HG03095 (cell line): ENCODE results near the gene S100A5.
"Not testable (repeated sequence)": the region's sequence is repeated elsewhere in the genome, so short reads cannot be mapped to it uniquely, and the experiment has no call there.

Experiments used
- ATAC-seq: cut with Tn5 transposase; IDR thresholded peaks from one replicate; pipeline ENCODE4 v1.9.1; 2021; ENCODE audit warnings: moderate library complexity; ENCODE audit not compliant: unreplicated experiment

S100A5 gene

GRCh38 chr1:153540394-153541361 lies at the start of gene S100A5:
TSS of gene S100A5 (minus strand) at chr1:153540934. CDS start at chr1:153540191, 743 bp downstream.
- ATAC-seq: no peak

- no peak for ATAC-seq
These were observed 47.7 kb upstream of the S100A5 start for GRCh38 chr1:153588482-153588881.

GRCh38 chr1:153588033-153588432 lies 47.3 kb upstream of the S100A5 start:
- ATAC-seq: not testable (repeated sequence)

DNA sequence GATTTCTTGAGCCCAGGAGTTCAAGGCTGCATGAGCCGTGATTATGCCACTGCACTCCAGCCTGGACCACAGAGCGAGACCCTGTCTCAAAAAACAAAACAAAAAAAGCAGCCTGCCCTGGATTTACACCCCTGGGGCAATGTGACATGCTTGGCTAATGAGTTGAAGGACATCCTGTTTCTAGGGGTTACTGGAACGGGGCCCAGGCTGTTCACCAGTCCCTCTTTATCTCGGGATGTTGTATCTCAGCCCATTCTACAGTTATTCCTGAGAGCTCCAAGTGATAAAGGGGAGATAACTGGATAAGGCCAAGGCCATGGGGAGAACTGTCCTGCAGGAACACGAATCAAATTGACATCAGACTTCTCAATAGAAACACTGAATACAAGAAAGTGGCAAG lies 46.6 kb upstream of the S100A5 start:
- ATAC-seq: no peak

DNA sequence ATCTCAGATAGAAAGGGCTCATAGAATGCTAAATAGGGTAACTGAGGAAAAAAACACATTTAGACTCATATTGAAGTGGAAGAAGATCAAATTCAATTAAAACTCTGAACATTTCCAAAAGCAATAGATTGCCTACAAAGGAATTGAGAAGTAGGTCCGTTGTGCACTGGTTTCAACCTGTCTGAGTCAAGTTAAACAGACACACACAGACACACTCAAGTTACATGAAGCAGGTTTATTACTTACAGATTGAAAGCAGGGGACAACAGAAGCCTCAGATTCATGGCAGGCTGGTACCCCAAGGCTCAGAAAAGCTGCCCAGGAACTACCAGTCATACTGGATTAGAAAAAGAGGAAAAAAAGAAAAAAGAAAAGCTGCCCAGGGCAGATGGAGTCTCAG lies 45.6 kb upstream of the S100A5 start:
- ATAC-seq: no peak

DNA sequence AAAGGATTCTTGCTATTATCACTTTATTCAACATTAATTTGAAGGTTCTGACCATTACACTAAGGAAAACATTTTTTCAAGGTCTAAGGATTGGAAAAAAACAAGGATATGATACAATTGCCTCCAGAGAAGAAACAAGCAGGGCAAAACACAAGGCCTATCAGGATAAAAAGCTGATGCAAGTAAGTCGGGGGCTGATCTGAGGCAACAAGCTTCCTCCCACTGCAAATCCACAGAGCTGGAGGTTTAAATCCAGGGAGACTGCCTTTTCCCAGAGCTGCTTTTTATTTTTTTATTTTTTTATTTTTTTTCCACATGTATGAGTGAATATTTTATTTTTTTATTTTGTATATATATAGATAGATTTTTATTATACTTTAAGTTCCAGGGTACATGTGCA lies 44.3 kb upstream of the S100A5 start:
- ATAC-seq: no peak

DNA sequence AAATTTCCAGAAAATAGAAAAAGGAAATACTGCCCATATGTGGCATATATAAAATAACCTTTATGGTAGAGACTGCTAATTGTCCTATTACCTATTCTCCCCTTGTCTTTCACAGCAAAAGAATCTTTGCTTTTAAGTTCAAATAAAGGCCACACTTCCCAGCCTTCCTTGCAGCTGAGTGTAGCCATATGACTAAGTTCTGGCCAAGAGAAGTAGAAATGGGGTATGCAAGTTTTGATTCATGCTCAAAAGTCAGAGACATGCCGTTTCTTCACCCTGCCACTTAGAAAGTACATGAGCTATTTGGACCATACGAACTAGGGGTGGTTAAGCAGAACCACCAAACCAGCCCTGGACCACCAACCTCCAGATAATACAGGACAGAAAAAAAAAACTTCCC lies 43.2 kb upstream of the S100A5 start:
- ATAC-seq: no peak

GRCh38 chr1:153583514-153583913 lies 42.8 kb upstream of the S100A5 start:
- ATAC-seq: not testable (repeated sequence)

- not testable (repeated sequence) for ATAC-seq
These were observed 42.1 kb upstream of the S100A5 start for GRCh38 chr1:153582836-153583235.

DNA sequence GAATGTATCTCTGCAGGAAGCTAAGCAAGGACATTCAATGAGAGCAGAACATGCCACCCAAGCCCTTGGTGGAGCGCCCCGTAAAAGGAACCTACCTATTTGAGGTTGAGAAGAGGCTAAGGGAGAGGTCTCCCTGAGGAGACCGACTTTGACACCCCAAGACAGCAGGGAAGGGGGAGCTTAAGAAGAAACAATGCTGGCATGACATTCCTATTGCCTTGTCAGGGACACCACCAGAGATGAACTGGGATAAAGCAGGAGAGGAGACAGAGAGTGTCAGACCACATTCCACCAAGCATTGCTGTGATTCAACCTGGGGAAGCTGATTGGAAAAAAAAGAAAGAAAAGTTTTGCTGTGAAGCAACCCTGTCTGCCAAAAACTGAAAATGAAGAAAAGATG lies 38.2 kb upstream of the S100A5 start:
- ATAC-seq: no peak

DNA sequence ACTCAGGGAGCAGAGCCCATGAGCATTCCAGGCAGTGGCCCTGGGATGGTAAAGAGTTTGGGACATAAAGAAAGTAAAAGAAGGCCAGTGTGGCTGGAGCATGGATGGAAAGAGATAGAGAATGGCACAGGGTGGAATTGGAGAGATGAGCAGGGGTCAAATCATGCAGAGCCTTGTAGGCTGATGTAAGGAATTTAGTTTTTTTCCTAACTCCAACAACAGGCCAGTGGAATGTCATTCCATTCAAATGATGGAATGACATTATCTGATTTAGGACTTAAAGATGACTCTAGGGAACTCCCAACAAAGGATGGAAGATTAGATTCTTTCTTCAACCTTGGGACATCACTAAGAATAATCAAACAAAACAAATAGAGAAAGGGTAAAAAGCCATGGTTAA lies 37.8 kb upstream of the S100A5 start:
- no peak for ATAC-seq

DNA sequence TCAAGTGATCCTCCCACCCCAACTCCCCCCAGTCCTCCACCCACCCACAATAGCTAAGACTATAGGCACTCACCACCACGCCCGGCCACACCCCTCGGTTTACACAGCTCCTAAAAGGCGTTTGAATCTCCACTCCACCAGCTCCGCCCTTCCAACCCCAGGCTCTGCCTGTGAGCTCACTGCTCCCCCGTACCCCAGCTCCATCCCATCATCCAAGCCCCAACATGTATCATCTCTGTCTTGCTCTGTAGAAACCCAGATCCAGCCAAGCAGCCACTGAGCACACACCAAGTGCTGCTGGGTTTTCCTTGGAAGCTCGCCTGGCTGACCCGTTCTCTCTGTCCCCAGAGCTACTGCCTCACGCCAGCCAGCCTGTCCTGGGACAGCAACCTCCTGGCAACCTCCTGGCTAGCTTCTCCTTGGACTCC lies 36.9 kb upstream of the S100A5 start:
- ATAC-seq: no peak

GRCh38 chr1:153577138-153577537 lies 36.4 kb upstream of the S100A5 start:
- no peak for ATAC-seq

DNA sequence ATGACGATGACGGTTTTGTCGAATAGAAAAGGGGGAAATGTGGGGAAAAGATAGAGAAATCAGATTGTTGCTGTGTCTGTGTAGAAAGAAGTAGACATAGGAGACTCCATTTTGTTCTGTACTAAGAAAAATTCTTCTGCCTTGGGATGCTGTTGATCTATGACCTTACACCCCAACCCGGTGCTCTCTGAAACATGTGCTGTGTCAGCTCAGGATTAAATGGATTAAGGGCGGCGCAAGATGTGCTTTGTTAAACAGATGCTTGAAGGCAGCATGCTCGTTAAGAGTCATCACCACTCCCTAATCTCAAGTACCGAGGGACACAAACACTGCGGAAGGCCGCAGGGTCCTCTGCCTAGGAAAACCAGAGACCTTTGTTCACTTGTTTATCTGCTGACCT lies 34.8 kb upstream of the S100A5 start:
- not testable (repeated sequence) for ATAC-seq

GRCh38 chr1:153575081-153575491 lies 34.4 kb upstream of the S100A5 start:
- ATAC-seq: not testable (repeated sequence)

GRCh38 chr1:153573351-153573750 lies 32.6 kb upstream of the S100A5 start:
- no peak for ATAC-seq

DNA sequence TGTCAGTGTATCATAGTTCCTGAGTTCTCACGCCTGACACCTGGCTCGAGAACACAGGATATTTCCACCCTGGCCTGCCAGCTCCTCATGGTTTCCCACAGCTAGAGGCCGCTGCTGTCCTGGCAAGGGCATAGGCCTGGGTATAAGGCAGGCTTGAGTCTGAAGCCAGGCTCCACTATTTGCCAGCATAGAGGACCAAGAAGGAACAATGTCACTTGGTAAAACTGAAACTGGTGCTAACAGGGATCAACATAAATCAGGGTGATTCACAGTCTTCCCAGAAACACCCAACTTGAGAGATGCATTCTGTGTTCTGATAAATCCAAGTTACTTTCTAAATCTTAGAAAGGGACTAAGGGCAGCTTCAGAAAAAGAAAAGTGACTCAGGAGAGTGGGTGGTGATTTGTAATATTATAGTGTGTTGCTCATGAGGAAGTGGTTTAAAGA lies 31.9 kb upstream of the S100A5 start:
- ATAC-seq: no peak

GRCh38 chr1:153571706-153572105 lies 31.0 kb upstream of the S100A5 start:
- no peak for ATAC-seq

GRCh38 chr1:153570874-153571273 lies 30.1 kb upstream of the S100A5 start:
- no peak for ATAC-seq

- no peak for ATAC-seq
These were observed 28.7 kb upstream of the S100A5 start for GRCh38 chr1:153569465-153569864.

DNA sequence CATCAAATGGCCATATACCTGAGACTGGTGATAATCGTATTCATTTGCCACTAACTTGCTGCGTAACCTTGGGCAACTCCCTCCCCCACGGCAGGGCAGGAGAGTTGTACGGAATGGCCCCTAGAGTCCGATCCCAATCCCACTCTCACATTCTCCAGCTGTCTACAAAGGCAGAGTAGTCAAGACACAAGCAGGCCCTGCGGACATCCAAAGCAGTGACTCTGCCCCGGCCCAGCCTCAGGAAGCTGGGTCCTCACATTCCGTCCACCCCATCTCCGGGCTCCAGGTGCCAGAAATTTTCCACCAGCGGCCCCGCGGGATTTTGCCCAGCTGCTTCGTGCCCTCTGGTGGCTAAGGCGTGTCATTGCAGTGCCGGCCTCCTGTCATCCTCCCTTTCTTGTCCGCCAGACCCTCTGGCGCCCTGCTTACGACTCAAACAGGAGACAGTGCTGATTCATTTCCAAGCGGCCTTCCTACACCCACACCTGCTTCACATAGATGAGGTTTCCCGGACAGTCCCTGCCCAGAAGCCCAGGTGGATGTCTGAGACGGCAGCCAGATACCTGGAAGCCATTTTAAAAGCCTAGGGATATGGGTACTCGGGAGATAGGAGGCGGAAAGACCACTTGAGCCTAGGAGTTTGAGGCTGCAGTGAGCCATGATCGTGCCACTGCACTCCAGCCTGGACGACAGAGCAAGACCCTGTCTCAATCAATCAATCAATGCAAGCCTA lies 27.8 kb upstream of the S100A5 start:
- no peak for ATAC-seq
